ENCODE data around the gene ATAD1. TPM values are rescaled to one million over a fixed set of nuclear protein-coding genes. Genes with fewer than 3 reads are reported as not detected.
A peak's percentile ranks its signal among the peaks of the same experiment; 100 is the strongest.

ATAD1 gene
- total and polyA plus RNA-seq, 2 of the 4 experiments (the other 2 are of a cell fraction), result 12.7 to 21.9 TPM

DNA sequence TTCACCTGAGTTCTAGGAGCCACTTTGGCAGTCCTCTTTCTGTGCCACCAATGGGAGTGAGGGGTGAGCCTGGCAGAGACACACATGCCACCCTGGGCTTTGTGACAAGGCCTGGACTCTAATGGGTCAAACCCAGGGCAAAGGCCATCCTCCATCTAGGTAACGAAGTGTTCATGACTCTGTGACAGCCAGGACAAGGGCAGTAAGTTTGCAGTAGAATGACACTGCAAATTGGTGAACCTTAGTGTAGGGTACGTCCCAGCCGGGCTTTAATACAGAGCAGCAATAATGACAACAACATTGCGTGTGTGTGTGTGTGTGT is 115.1 kb downstream of the ATAD1 start:
- peaks cover 28 to 54% of the 10 kb centered on the region in 2 experiments for H3K79me1 ChIP-seq (ENCODE audit: low read depth in 1 of 2, low read length in 2 of 2)
- peaks cover 13% of the 10 kb centered on the region for H3K9me1 ChIP-seq (ENCODE audit: insufficient read depth, low read length)
- H4K8ac ChIP-seq (ENCODE audit: low read depth in 2 of 2, low read length in 2 of 2), result no peak overlapping the region
- no peak overlapping the region for H3K4me3 ChIP-seq (ENCODE audit: insufficient read depth, low read depth, low read length)
- in situ Hi-C loops (cut with MboI; ENCODE audit: low sequenced_read_pairs), result no loop called here
- H2AFZ ChIP-seq (replicated peaks; ENCODE audit: low read length, poor library complexity), result no peak overlapping the region
- no peak overlapping the region for H2BK15ac ChIP-seq (ENCODE audit: low read depth, low read length)
- dilution Hi-C loops (cut with HindIII; ENCODE audit: low sequenced_read_pairs, unreplicated experiment), result no loop called here
- ChIA-PET POLR2A (ENCODE audit: unreplicated experiment) (no interaction called here), CTCF (no interaction called here)
- peaks cover 5% of the 10 kb centered on the region; the same call in 1 of the 2 replicates for H3K36me3 ChIP-seq (ENCODE audit: control insufficient read depth, insufficient read depth, low read length)
- no peak overlapping the region; the same call in 1 of the 2 replicates for H4K91ac ChIP-seq (ENCODE audit: insufficient read depth, low read depth, low read length)
- H4K20me1 ChIP-seq (ENCODE audit: insufficient read depth, low read length), result no peaks in the 10 kb centered on the region; the same call in 1 of the 2 replicates
- no peak overlapping the region for H2BK120ac ChIP-seq (ENCODE audit: low read depth, low read length)
- H3K4me1 ChIP-seq (ENCODE audit: control insufficient read depth, insufficient read depth, low read length), result peaks cover 10% of the 10 kb centered on the region
- H3K9me3 ChIP-seq (ENCODE audit: control insufficient read depth, insufficient read depth, low read length), result no peaks in the 10 kb centered on the region
- no peak overlapping the region for H4K5ac ChIP-seq (ENCODE audit: low read depth, low read length)
- H2AK9ac ChIP-seq (replicated peaks; ENCODE audit: low read depth, low read length, poor library complexity), result no peak overlapping the region
- H3K23ac ChIP-seq (ENCODE audit: low read depth, low read length), result peak overlapping the region; percentile 2; the same call in 1 of the 2 replicates
- no peak overlapping the region for H3K14ac ChIP-seq (replicated peaks; ENCODE audit: low read depth, low read length)
- H2BK5ac ChIP-seq (ENCODE audit: low read depth, low read length, poor library complexity, severe bottlenecking), result no peak overlapping the region
- H3K4ac ChIP-seq (ENCODE audit: low read depth, low read length), result no peak overlapping the region
- no peak for ATAC-seq (ENCODE audit: low read depth)
- H3K9ac ChIP-seq (ENCODE audit: low read depth, low read length), result no peak overlapping the region
- no peak overlapping the region for H2BK20ac ChIP-seq (ENCODE audit: low read depth, low read length)
- peak overlapping the region; percentile 30; the same call in 1 of the 2 replicates for H2AK5ac ChIP-seq (ENCODE audit: low read depth, low read length)
- WGBS, 2 experiments (ENCODE audit: extremely low coverage in 2 of 2, insufficient read length in 1 of 2), result 95% methylated on average over 4 of the region's 4 CpGs; no CpG with 5 or more reads in 1 of the 2 experiments
- H3K4me2 ChIP-seq (ENCODE audit: low read depth, low read length), result no peak overlapping the region
- H3K56ac ChIP-seq (ENCODE audit: extremely low read depth, insufficient read depth, low read length), result no peak overlapping the region
- intact Hi-C loops (cut with micrococcal nuclease), result loop anchor here (1.0 kb wide), 1 partner anchor 30 kb away; no protein-coding TSS in a partner anchor
- no peak overlapping the region; the same call in 1 of the 2 replicates for H3K18ac ChIP-seq (ENCODE audit: low read depth, low read length)
- no peaks in the 10 kb centered on the region for H3K27me3 ChIP-seq (ENCODE audit: control insufficient read depth, insufficient read depth, low read length)
- no TSS peak for BruUV-seq (replicated peaks)
- H3K27ac ChIP-seq (ENCODE audit: insufficient read depth, low read length), result no peak overlapping the region
- no peak for TF ChIP-seq CHD1 (IDR thresholded peaks at IDR 0.05; ENCODE audit: low read depth, low read length)
- no peak for TF ChIP-seq CTCF (conservative IDR thresholded peaks at IDR 0.05; ENCODE audit: low read depth, low read length)
- no peak for TF ChIP-seq MAFK (IDR thresholded peaks at IDR 0.05; ENCODE audit: low read depth, low read length)
- TF ChIP-seq CEBPB (IDR thresholded peaks at IDR 0.05; ENCODE audit: low read depth, low read length), result no peak
- TF ChIP-seq POLR2A (IDR thresholded peaks at IDR 0.05; ENCODE audit: low read depth, low read length), result no peak
- TF ChIP-seq BHLHE40 (IDR thresholded peaks at IDR 0.05; ENCODE audit: low read depth, low read length), result no peak
- TF ChIP-seq NFE2L2 (IDR thresholded peaks at IDR 0.05; ENCODE audit: low read depth, low read length), result no peak
- TF ChIP-seq SMC3 (IDR thresholded peaks at IDR 0.05; ENCODE audit: low read depth, low read length), result no peak
- DNase-seq, result no peak

Data from IMR-90 (cell line).